Loucy (cell line): ENCODE results near the gene CDK7.

Experiments
- CTCF ChIP-seq: fragments of 200-600 bp; sonication (generic); conservative IDR thresholded peaks from 2 replicates; pipeline ENCODE4 v1.5.1; 2014; ENCODE audit warnings: mild to moderate bottlenecking, antibody characterized with exemption, low read length
- EZH2phosphoT487 ChIP-seq: fragments of 200-600 bp; IDR thresholded peaks from 2 replicates; pipeline ENCODE4 v1.6.1; 2018; ENCODE audit warnings: antibody characterized with exemption, mild to moderate bottlenecking, moderate library complexity, borderline replicate concordance

GRCh38 chr5:69212022-69212421, 22.7 kb upstream of the CDK7 start:
- no peak for TF ChIP-seq EZH2phosphoT487
- no peak for TF ChIP-seq CTCF
